ENCODE data around the gene BBS12.

BBS12 gene

DNA sequence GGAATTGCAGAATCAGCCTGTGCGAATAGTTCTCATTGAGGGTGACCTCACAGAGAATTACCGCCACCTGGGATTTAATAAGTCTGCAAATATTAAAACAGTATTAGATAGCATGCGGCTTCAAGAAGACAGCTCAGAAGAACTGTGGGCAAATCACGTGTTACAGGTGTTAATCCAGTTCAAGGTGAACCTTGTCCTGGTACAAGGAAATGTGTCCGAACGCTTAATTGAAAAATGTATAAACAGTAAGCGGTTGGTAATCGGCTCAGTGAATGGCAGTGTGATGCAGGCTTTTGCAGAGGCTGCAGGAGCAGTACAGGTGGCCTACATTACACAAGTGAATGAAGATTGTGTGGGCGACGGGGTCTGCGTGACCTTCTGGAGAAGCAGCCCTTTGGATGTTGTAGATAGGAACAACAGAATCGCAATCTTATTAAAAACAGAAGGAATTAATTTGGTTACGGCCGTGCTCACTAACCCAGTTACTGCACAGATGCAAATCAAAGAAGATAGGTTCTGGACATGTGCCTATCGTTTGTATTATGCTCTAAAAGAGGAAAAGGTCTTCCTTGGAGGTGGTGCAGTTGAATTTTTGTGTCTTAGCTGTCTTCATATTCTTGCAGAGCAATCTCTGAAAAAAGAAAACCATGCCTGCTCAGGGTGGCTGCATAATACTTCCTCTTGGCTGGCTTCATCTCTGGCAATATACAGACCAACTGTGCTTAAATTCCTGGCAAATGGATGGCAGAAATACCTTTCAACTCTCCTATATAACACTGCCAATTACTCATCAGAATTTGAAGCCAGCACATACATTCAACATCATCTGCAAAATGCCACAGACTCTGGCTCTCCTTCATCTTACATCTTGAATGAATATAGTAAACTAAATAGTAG lies 10.7 kb downstream of the BBS12 start:
- Histone ChIP-seq H2BK5ac (ENCODE audit: low read depth, low read length, poor library complexity) (no peak overlapping the region), H4K8ac (ENCODE audit: low read depth, low read length) (no peak overlapping the region), H3K27me3 (ENCODE audit: insufficient read depth, low read length) (no peaks in the 10 kb centered on the region), H2BK120ac (ENCODE audit: insufficient read depth, low read length, poor library complexity) (no peak overlapping the region), H2AK5ac (ENCODE audit: low read length) (no peak overlapping the region), H3K4me1 (ENCODE audit: control insufficient read depth in 1 of 2, insufficient read depth in 2 of 2, low read length in 2 of 2) (no peaks in the 10 kb centered on the region), H2AFZ (ENCODE audit: insufficient read depth, low read length, poor library complexity) (no peak overlapping the region), H3K23ac (ENCODE audit: low read length) (no peak overlapping the region), H3K9me3 (ENCODE audit: insufficient read depth, low read depth, low read length) (no peaks in the 10 kb centered on the region), H3K36me3 (ENCODE audit: control insufficient read depth in 1 of 2, insufficient read depth in 2 of 2, low read length in 2 of 2) (no peaks in the 10 kb centered on the region), H3K9ac (ENCODE audit: low read length) (no peak overlapping the region), H3K14ac (ENCODE audit: low read length) (no peak overlapping the region), H3K79me1 (ENCODE audit: low read length) (no peaks in the 10 kb centered on the region), H3K18ac (ENCODE audit: low read length) (no peak overlapping the region), H3K4ac (ENCODE audit: low read depth, low read length) (no peak overlapping the region), H4K91ac (ENCODE audit: low read depth, low read length) (no peak overlapping the region), H3K4me2 (ENCODE audit: low read length) (no peak overlapping the region), H3K79me2 (ENCODE audit: control insufficient read depth, insufficient read depth, low read length, poor library complexity) (no peaks in the 10 kb centered on the region), H2BK12ac (ENCODE audit: low read length) (no peak overlapping the region), H3K27ac (ENCODE audit: low read depth, low read length) (no peak overlapping the region), H3K4me3 (ENCODE audit: low read depth, low read length) (no peak overlapping the region), H4K12ac (ENCODE audit: low read depth, low read length) (no peak overlapping the region)
- no peak for DNase-seq
- no CpG with 5 or more reads among the region's 15 CpGs for WGBS (ENCODE audit: extremely low coverage, insufficient coverage, insufficient read length)

DNA sequence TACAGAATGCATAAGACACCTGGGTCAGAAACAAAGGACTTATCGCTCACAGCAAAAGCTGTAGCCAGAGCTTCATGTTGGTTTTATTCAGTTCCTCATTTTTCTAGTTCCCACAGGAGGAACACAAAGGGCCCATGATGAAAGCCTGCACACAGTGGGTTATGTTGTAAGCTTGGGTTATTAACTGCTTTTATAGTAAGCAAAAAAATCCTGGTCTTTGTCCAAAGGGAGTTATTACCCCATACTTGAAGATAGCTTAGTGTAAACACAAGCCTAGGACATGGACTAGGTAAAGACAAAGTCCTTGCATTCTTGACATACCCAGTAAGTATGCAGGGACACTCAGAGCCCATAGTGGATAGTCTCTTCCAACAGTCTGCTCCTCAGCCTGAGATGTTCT lies 11.7 kb downstream of the BBS12 start:
- no peaks in the 10 kb centered on the region for H3K4me1 ChIP-seq (ENCODE audit: control insufficient read depth in 1 of 2, insufficient read depth in 2 of 2, low read length in 2 of 2)
- no peak overlapping the region for H3K14ac ChIP-seq (ENCODE audit: low read length)
- no peak overlapping the region for H4K91ac ChIP-seq (ENCODE audit: low read depth, low read length)
- WGBS (ENCODE audit: extremely low coverage, insufficient coverage, insufficient read length), result no CpG with 5 or more reads among the region's 1 CpG
- H3K4me3 ChIP-seq (ENCODE audit: low read depth, low read length), result no peak overlapping the region
- no peaks in the 10 kb centered on the region for H3K79me2 ChIP-seq (ENCODE audit: control insufficient read depth, insufficient read depth, low read length, poor library complexity)
- H2AFZ ChIP-seq (ENCODE audit: insufficient read depth, low read length, poor library complexity), result no peak overlapping the region
- H3K79me1 ChIP-seq (ENCODE audit: low read length), result no peaks in the 10 kb centered on the region
- H4K8ac ChIP-seq (ENCODE audit: low read depth, low read length), result no peak overlapping the region
- H3K9ac ChIP-seq (ENCODE audit: low read length), result no peak overlapping the region
- no peaks in the 10 kb centered on the region for H3K27me3 ChIP-seq (ENCODE audit: insufficient read depth, low read length)
- no peak overlapping the region for H4K12ac ChIP-seq (ENCODE audit: low read depth, low read length)
- no peak overlapping the region for H3K23ac ChIP-seq (ENCODE audit: low read length)
- DNase-seq, result peak; percentile 18 to 62
- H2AK5ac ChIP-seq (ENCODE audit: low read length), result no peak overlapping the region
- H3K4ac ChIP-seq (ENCODE audit: low read depth, low read length), result no peak overlapping the region
- H3K27ac ChIP-seq (ENCODE audit: low read depth, low read length), result no peak overlapping the region
- no peaks in the 10 kb centered on the region for H3K36me3 ChIP-seq (ENCODE audit: control insufficient read depth in 1 of 2, insufficient read depth in 2 of 2, low read length in 2 of 2)
- no peak overlapping the region for H2BK120ac ChIP-seq (ENCODE audit: insufficient read depth, low read length, poor library complexity)
- H2BK12ac ChIP-seq (ENCODE audit: low read length), result no peak overlapping the region
- no peak overlapping the region for H2BK5ac ChIP-seq (ENCODE audit: low read depth, low read length, poor library complexity)
- no peak overlapping the region for H3K18ac ChIP-seq (ENCODE audit: low read length)
- H3K9me3 ChIP-seq (ENCODE audit: insufficient read depth, low read depth, low read length), result no peaks in the 10 kb centered on the region
- no peak overlapping the region for H3K4me2 ChIP-seq (ENCODE audit: low read length)

DNA sequence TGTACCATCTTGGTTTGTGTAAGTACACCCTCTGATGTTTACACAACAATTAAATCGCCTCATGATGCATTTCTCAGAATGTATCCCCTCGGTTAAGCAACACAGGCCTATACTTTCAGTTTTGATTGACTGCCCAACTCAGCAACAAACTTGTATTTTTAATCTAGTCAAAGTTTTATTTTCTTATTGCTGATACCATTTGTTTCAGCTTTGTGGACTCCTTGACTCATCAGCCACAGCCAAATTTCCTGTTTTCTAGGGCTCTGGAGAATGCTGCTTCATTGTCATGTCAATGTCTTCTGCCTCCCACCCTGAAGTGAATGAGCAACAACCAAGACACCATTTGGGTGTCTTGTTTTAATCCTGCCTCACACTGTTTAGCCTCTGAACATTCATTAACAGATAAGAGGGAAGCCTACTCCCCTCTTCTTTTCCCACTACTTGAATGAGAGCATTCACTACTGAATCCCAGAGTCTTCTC lies 14.0 kb downstream of the BBS12 start:
- no peak overlapping the region for H4K8ac ChIP-seq (ENCODE audit: low read depth, low read length)
- no peaks in the 10 kb centered on the region for H3K4me1 ChIP-seq (ENCODE audit: control insufficient read depth in 1 of 2, insufficient read depth in 2 of 2, low read length in 2 of 2)
- no peaks in the 10 kb centered on the region for H3K36me3 ChIP-seq (ENCODE audit: control insufficient read depth in 1 of 2, insufficient read depth in 2 of 2, low read length in 2 of 2)
- H2BK12ac ChIP-seq (ENCODE audit: low read length), result no peak overlapping the region
- no peak overlapping the region for H3K4ac ChIP-seq (ENCODE audit: low read depth, low read length)
- no peak overlapping the region for H2BK5ac ChIP-seq (ENCODE audit: low read depth, low read length, poor library complexity)
- H3K4me3 ChIP-seq (ENCODE audit: low read depth, low read length), result no peak overlapping the region
- no peak overlapping the region for H4K12ac ChIP-seq (ENCODE audit: low read depth, low read length)
- no peaks in the 10 kb centered on the region for H3K79me1 ChIP-seq (ENCODE audit: low read length)
- no peak overlapping the region for H3K23ac ChIP-seq (ENCODE audit: low read length)
- no peak overlapping the region for H4K91ac ChIP-seq (ENCODE audit: low read depth, low read length)
- H2BK120ac ChIP-seq (ENCODE audit: insufficient read depth, low read length, poor library complexity), result no peak overlapping the region
- no peaks in the 10 kb centered on the region for H3K27me3 ChIP-seq (ENCODE audit: insufficient read depth, low read length)
- no peak overlapping the region for H3K18ac ChIP-seq (ENCODE audit: low read length)
- H3K79me2 ChIP-seq (ENCODE audit: control insufficient read depth, insufficient read depth, low read length, poor library complexity), result no peaks in the 10 kb centered on the region
- no peak overlapping the region for H2AFZ ChIP-seq (ENCODE audit: insufficient read depth, low read length, poor library complexity)
- no peaks in the 10 kb centered on the region for H3K9me3 ChIP-seq (ENCODE audit: insufficient read depth, low read depth, low read length)
- no peak overlapping the region for H2AK5ac ChIP-seq (ENCODE audit: low read length)
- no peak overlapping the region for H3K4me2 ChIP-seq (ENCODE audit: low read length)
- H3K27ac ChIP-seq (ENCODE audit: low read depth, low read length), result no peak overlapping the region
- no peak for DNase-seq
- no CpG with 5 or more reads among the region's 2 CpGs for WGBS (ENCODE audit: extremely low coverage, insufficient coverage, insufficient read length)
- H3K14ac ChIP-seq (ENCODE audit: low read length), result no peak overlapping the region
- no peak overlapping the region for H3K9ac ChIP-seq (ENCODE audit: low read length)

DNA sequence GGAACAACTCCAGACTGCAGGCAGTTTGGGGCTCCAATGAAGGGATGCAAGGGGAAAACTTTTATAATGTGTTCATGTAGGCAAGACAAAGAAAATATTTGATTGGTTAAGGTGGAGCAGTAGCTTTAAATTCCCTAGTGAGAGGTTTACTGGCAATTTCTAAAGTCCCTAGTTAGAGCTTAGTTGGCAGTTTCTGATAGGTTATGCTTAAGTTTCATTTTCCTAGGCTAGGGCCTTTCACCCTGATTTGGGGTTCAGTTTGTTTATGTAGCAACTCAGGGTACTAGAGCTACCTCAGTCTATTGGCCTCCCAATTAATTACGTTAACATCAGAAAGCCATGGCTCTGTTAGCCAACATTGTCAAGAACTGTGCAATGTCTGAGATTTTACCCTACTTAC lies 14.6 kb downstream of the BBS12 start:
- no peaks in the 10 kb centered on the region for H3K79me2 ChIP-seq (ENCODE audit: control insufficient read depth, insufficient read depth, low read length, poor library complexity)
- no peak overlapping the region for H3K4ac ChIP-seq (ENCODE audit: low read depth, low read length)
- no peaks in the 10 kb centered on the region for H3K9me3 ChIP-seq (ENCODE audit: insufficient read depth, low read depth, low read length)
- no peak overlapping the region for H3K18ac ChIP-seq (ENCODE audit: low read length)
- DNase-seq, result no peak
- no CpG with 5 or more reads among the region's 1 CpG for WGBS (ENCODE audit: extremely low coverage, insufficient coverage, insufficient read length)
- no peak overlapping the region for H3K4me2 ChIP-seq (ENCODE audit: low read length)
- H2BK120ac ChIP-seq (ENCODE audit: insufficient read depth, low read length, poor library complexity), result no peak overlapping the region
- no peak overlapping the region for H2BK12ac ChIP-seq (ENCODE audit: low read length)
- H2AFZ ChIP-seq (ENCODE audit: insufficient read depth, low read length, poor library complexity), result no peak overlapping the region
- H3K9ac ChIP-seq (ENCODE audit: low read length), result no peak overlapping the region
- no peak overlapping the region for H3K27ac ChIP-seq (ENCODE audit: low read depth, low read length)
- H3K4me3 ChIP-seq (ENCODE audit: low read depth, low read length), result no peak overlapping the region
- no peaks in the 10 kb centered on the region for H3K79me1 ChIP-seq (ENCODE audit: low read length)
- no peaks in the 10 kb centered on the region for H3K36me3 ChIP-seq (ENCODE audit: control insufficient read depth in 1 of 2, insufficient read depth in 2 of 2, low read length in 2 of 2)
- H3K27me3 ChIP-seq (ENCODE audit: insufficient read depth, low read length), result no peaks in the 10 kb centered on the region
- H3K23ac ChIP-seq (ENCODE audit: low read length), result no peak overlapping the region
- H4K91ac ChIP-seq (ENCODE audit: low read depth, low read length), result no peak overlapping the region
- H4K12ac ChIP-seq (ENCODE audit: low read depth, low read length), result no peak overlapping the region
- no peaks in the 10 kb centered on the region for H3K4me1 ChIP-seq (ENCODE audit: control insufficient read depth in 1 of 2, insufficient read depth in 2 of 2, low read length in 2 of 2)
- no peak overlapping the region for H3K14ac ChIP-seq (ENCODE audit: low read length)
- no peak overlapping the region for H2BK5ac ChIP-seq (ENCODE audit: low read depth, low read length, poor library complexity)
- H4K8ac ChIP-seq (ENCODE audit: low read depth, low read length), result no peak overlapping the region
- H2AK5ac ChIP-seq (ENCODE audit: low read length), result no peak overlapping the region

Measured in trophoblast cell (in vitro differentiated cells and primary cell).